Measurements from ENCODE around the gene OSBPL8. TPM values are rescaled to one million over a fixed set of nuclear protein-coding genes. Genes with fewer than 3 reads are reported as not detected.

The OSBPL8 gene
- total and polyA plus RNA-seq, 2 experiments from 2014 or later: 78.0 to 124 TPM

GRCh38 chr12:76400136-76400535, 159.4 kb downstream of the OSBPL8 start:
- Histone ChIP-seq H3K4me2 (no peak overlapping the region), H4K20me1 (replicated peaks; ENCODE audit: insufficient read depth) (no peaks in the 10 kb centered on the region), H3K36me3 (ENCODE audit: insufficient read depth) (no peaks in the 10 kb centered on the region), H3K79me2 (replicated peaks; ENCODE audit: insufficient read depth) (no peaks in the 10 kb centered on the region; the same call in 1 of the 2 replicates), H3K4me3 (no peak overlapping the region), H3K27me3 (ENCODE audit: insufficient read depth) (no peaks in the 10 kb centered on the region), H3K27ac (ENCODE audit: low read depth) (no peak overlapping the region), H2AFZ (no peak overlapping the region), H3K9me2 (ENCODE audit: insufficient read depth) (no peaks in the 10 kb centered on the region), H3K4me1 (ENCODE audit: insufficient read depth) (no peaks in the 10 kb centered on the region), H3F3A (replicated peaks; ENCODE audit: low read depth) (no peaks in the 10 kb centered on the region)
- Mint-ChIP-seq H3K36me3 (ENCODE audit: low read depth) (no peaks in the 10 kb centered on the region), H3K27me3 (ENCODE audit: insufficient read depth, low read depth, poor library complexity) (no peaks in the 10 kb centered on the region), H3K4me1 (no peaks in the 10 kb centered on the region), H3K9me3 (no peaks in the 10 kb centered on the region), H3K27ac (no peak overlapping the region), H3K4me3 (no peak overlapping the region)
- ATAC-seq (no peak), DNase-seq (ENCODE audit: low spot score) (no peak)
- no peak for TF ChIP-seq CTCF (conservative IDR thresholded peaks at IDR 0.05; ENCODE audit: low read depth in 2 of 2)
- TF ChIP-seq CREB1 (CRISPR knock-in tag; IDR thresholded peaks at IDR 0.05; ENCODE audit: low read depth): no peak
- TF ChIP-seq REST (IDR thresholded peaks at IDR 0.05; ENCODE audit: unreplicated experiment): no peak
- no peak for TF ChIP-seq ETS1 (IDR thresholded peaks at IDR 0.05)
- TF ChIP-seq JUNB (IDR thresholded peaks at IDR 0.05; ENCODE audit: unreplicated experiment): no peak
- TF ChIP-seq POLR2AphosphoS5 (IDR thresholded peaks at IDR 0.05; ENCODE audit: low read depth): no peak
- no peak for TF ChIP-seq EZH2 (IDR thresholded peaks at IDR 0.05; ENCODE audit: low read depth, unreplicated experiment)
- no peak for TF ChIP-seq ZNF462 (CRISPR knock-in tag; IDR thresholded peaks at IDR 0.05)
- no peak for TF ChIP-seq ZNF114 (CRISPR knock-in tag; IDR thresholded peaks at IDR 0.05)
- no peak for TF ChIP-seq STAT1 (IDR thresholded peaks at IDR 0.05; ENCODE audit: unreplicated experiment)

Measured in GM23338 (cell line).